GM12872 (cell line): ENCODE results near the gene RSPRY1.

ENCODE experiments used
- CTCF ChIP-seq: IDR thresholded peaks from 3 replicates; pipeline ENCODE4 v1.5.1; 2011; ENCODE audit warnings: low read depth, mild to moderate bottlenecking, low read length, moderate library complexity; ENCODE audit not compliant: insufficient read depth

The RSPRY1 gene

GRCh38 chr16:57167538-57167937, 18.6 kb upstream of the RSPRY1 start:
- no peak for TF ChIP-seq CTCF

GRCh38 chr16:57167953-57168352, 18.2 kb upstream of the RSPRY1 start:
- TF ChIP-seq CTCF: peak; percentile 40; the same call in 1 of the 3 replicates

- no peak for TF ChIP-seq CTCF
These were observed 16.8 kb upstream of the RSPRY1 start for GRCh38 chr16:57169327-57169726.

- no peak for TF ChIP-seq CTCF
These were observed 13.3 kb upstream of the RSPRY1 start for GRCh38 chr16:57172721-57173290.

GRCh38 chr16:57175896-57176295, 10.2 kb upstream of the RSPRY1 start:
- no peak for TF ChIP-seq CTCF

GRCh38 chr16:57178196-57178595, 7.9 kb upstream of the RSPRY1 start:
- TF ChIP-seq CTCF: no peak

GRCh38 chr16:57178793-57179212, 7.3 kb upstream of the RSPRY1 start:
- TF ChIP-seq CTCF: no peak
